GM19193 (cell line): ENCODE data around the gene P2RY6.

Experiments
- POLR2A ChIP-seq: IDR thresholded peaks from 4 replicates; pipeline ENCODE4 v1.6.1; 2011; ENCODE audit not compliant: insufficient read depth, insufficient read length; ENCODE audit errors: extremely low read depth

P2RY6 gene, protein sequence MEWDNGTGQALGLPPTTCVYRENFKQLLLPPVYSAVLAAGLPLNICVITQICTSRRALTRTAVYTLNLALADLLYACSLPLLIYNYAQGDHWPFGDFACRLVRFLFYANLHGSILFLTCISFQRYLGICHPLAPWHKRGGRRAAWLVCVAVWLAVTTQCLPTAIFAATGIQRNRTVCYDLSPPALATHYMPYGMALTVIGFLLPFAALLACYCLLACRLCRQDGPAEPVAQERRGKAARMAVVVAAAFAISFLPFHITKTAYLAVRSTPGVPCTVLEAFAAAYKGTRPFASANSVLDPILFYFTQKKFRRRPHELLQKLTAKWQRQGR

GRCh38 chr11:73271936-73272679, at the start of gene P2RY6:
P2RY6 (plus strand) TSS chr11:73272338; CDS start chr11:73296519, 24,181 bp downstream.
- no peak for TF ChIP-seq POLR2A

DNA sequence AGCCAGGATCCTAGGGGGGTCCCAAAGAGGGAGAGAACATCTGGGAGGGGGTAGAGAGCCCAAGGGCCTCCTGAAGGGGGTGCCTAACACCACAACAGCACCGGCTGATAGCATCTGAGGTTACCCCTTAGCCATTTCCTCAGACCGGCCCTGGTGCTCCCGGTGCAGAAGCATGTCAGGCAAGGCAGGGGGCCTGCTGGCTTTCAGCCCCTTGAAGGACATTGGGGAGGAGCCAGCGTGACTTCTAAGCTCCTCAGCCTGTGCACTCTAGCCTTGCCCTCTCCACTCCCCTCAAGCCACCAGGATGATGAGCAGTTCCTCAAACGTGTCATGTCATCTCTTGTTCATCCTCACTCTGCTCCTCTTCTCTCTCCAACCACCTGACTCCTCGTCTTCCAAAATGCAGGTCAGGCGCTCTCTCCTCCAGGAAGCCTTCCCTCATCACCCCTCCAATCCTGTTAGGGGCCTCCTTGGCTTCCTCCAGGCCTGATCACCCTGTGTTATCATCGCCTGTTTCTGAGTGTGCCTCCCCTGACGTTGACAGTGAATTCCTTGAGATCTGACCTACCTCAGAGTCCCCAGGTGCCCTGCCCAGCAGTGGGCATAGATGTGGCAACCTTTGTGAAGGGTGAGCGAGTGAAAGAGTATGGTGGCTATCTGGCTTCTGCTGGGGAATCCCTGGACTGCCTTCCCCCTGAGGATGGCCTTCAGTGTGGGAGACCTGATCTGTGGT, 48.0 kb upstream of the P2RY6 start:
- TF ChIP-seq POLR2A = no peak

- TF ChIP-seq POLR2A = no peak
These were observed 47.0 kb upstream of the P2RY6 start for GRCh38 chr11:73225001-73225686.

DNA sequence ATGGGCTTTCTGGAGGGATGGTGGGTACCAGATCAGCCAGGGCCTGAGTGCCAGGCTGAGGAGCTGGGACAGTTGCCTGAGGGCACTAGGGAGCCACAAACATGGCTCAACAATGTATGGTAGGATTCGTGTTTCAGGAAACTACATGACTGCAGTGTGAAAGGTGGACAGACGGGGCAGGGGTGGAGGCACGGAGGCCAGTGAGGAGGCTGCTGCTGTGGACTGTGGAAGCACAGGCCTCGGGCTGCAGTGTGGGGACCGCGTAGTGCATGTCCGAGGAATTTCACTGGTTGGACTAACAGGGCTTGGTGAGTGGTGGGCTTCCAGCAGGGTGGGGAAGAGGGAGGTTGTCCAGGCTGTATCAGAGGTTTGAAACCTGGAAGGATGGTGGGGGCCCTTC, 46.3 kb upstream of the P2RY6 start:
- no peak for TF ChIP-seq POLR2A

DNA sequence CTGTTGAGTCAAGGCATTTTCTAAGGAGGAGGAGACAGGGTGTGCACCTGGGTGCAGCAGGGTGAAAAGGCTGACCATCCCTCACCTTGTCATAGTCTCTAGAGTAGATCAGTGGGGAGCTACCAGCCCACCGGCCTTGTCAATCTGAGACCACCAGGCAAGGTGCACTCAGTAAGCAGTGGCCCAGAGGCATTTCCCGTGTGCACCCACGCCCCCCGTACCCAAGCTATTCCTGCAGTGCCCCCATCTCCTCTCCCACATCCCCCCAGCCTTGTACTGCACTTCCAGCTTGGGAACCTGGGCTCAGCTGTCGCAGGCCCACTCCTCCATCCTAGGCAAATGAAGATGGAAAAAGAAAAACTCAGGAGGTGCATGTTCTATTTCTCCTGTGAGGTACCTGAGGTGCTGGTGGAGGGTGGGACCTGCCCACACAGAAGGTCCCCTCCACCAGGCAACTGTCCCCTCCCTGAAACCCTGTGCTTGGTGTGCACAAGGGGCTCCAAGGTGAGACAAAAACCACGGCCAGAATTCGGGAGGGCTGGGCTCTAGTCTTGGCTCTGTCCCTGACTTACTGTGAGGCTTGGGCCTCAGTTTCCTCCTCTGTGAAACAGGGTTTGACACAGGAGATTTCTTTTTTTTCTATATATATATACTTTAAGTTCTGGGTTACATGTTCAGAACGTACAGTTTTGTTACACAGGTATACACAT, 45.7 kb upstream of the P2RY6 start:
- TF ChIP-seq POLR2A = no peak

DNA sequence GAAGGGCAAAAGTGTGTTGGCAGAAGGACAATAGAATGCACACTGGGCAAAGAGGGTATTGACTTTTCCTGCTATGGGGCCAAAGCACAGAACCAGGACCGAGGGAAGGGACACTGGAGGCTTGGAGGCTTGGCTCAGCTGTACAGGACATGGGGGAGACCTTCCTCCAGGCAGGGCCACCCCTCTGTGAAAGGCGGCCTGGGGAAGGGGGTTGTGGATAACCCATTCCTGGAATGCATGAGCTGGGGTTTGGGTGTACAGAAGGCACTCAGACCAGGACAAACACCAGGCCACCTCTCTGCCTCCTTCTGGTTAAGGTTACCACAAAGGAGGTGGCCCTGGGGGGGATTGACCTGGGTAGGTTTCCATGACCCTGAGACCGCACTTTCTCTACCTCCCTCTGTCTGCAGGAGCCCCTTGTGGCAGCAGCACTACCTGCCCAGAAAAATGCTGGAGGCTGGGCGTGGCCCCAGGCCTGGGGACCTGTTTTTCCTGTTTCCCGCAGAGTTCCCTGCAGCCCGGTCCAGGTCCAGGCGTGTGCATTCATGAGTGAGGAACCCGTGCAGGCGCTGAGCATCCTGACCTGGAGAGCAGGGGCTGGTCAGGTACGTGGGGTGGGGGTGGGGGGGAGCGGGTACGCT, 44.4 kb upstream of the P2RY6 start:
- TF ChIP-seq POLR2A = no peak

- TF ChIP-seq POLR2A = no peak
These were observed 43.6 kb upstream of the P2RY6 start for GRCh38 chr11:73228268-73229134.

GRCh38 chr11:73229321-73229895, 42.7 kb upstream of the P2RY6 start:
- no peak for TF ChIP-seq POLR2A

DNA sequence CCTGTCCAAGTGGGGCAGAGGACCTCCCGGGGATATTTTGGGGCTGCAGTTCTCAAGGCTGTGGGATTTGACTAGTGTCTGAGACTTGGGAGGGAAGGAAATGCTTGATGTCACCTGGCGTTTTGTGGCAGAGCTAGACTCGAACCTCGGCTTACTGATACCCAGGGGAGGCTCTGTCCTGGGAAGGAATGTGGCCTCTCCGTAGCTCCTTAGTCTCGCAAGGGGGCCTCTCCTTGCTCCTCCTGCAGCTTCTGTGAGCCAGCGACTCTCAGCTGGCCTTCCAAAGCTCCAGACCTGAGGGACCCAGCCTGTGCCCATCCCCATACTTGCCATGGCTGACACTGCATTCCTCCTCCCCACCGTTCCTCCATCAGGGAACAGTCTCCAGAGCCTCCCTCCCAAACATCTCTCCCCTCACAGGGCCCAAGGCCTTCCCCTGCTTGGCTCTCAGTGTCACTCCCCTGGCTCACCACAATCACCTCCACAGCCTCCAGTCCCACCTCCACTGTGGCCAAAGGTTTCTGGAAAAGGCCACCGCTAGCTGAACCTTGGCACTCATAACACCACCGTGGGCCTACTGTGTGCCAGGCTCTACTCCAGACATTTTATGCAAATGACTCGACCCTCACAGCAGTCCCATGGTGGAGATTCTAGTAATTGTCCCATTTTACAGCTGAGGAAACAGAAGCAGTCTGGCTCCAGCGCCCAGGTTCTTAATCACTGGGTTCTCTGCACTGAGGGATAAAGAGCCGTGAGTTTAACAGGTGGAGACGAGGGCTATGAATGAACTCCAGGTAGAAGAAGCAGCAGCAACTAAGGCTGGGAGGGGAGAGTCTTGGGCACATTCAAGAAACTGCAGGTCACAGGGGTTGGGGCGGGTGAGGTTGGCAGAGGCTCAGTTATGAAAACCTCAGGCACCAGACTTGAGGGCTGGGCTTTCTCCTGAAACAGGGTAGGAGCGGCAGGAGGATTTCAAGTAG, 42.0 kb upstream of the P2RY6 start:
- no peak for TF ChIP-seq POLR2A

DNA sequence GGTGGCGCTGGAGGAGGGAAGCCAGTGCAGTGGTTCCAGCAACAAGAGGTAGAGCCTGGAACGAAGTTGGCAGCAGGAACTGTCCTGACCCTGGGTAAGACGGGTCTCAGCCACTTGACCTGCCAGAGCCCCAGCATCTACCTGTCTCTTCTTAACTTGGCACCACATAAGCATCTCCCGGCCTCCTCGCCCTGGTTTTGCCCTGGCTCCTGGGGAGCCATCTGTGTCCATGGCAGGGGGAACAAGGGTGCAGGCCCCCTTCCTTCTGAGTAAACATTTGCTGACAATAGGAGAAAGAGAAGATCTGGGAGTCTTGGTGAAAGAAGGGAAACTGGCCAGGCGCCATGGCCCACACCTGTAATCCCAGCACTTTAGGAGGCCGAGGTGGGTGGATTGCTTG, 41.2 kb upstream of the P2RY6 start:
- TF ChIP-seq POLR2A = no peak

DNA sequence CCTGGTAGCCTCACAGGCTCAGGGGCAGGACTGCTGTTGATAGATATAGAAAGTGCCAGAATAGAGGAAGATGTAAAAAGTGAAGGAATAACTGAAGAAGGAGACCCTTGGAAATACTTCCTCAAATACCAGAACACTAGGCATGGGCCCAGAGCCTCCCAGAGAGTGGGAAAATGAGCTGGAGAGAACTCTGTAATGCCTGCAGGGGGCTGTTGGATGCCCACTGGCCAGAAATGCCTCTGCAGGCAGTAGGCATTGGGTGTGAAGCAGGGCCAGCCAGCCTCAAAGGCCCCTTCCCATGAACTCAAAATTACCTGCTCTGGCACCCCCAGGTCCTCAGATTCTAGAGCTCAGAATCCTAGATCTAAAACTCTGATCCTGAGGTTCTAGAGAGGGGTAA, 38.9 kb upstream of the P2RY6 start:
- no peak for TF ChIP-seq POLR2A

GRCh38 chr11:73233692-73234470, 38.3 kb upstream of the P2RY6 start:
- no peak for TF ChIP-seq POLR2A
